Measurements from ENCODE around the gene PDGFD. TPM values are rescaled to one million over a fixed set of nuclear protein-coding genes. Genes with fewer than 3 reads are reported as not detected.

Gene PDGFD
- polyA plus RNA-seq, 1 of the 3 experiments (the other 2 are of a cell fraction), result 4.8 TPM

DNA sequence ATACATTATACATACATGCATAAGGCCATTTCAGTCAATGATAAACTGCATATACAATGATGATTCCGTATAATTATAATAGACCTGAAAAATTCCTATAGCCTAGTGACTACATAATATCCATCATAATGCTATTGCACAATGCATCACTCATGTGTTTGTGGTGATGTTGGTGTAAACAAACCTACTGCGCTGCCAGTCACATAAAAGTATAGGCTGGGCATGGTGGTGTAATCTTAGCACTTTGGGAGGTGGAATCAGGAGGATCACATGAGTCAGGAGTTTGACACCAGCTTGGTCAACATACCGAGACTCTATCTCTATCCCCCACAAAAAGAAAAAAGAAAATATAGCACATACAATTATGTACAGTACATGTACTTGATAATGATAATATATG is 291.2 kb downstream of the PDGFD start:
- Histone ChIP-seq H3K9me2 (no peaks in the 10 kb centered on the region), H3K4me2 (no peak overlapping the region), H3K27me3 (ENCODE audit: insufficient read depth) (no peaks in the 10 kb centered on the region), H3K4me3 (ENCODE audit: low read depth in 2 of 2, low read length in 1 of 2) (no peak overlapping the region), H4K20me1 (ENCODE audit: insufficient read depth) (no peaks in the 10 kb centered on the region), H3K9ac (no peak overlapping the region), H2AFZ (ENCODE audit: low read depth) (no peak overlapping the region), H3K4me1 (ENCODE audit: control insufficient read depth in 1 of 2, insufficient read depth in 2 of 2, low read depth in 1 of 2, low read length in 1 of 2) (no peaks in the 10 kb centered on the region), H3K27ac (ENCODE audit: low read depth in 2 of 2, low read length in 1 of 2) (no peak overlapping the region), H3K9me3 (no peaks in the 10 kb centered on the region), H3F3A (replicated peaks; ENCODE audit: insufficient read depth) (no peaks in the 10 kb centered on the region), H3K79me2 (ENCODE audit: insufficient read depth) (no peaks in the 10 kb centered on the region), H3K36me3 (replicated peaks in 1 of 2; ENCODE audit: control insufficient read depth in 1 of 2, insufficient read depth in 2 of 2, low read length in 1 of 2) (no peaks in the 10 kb centered on the region)
- CTCF ChIA-PET, result interaction anchor here (1.5 kb wide), 1 partner anchor 166 kb away, joined by 4 read pairs; no protein-coding TSS in a partner anchor
- 87% methylated on average over 3 of the region's 3 CpGs for WGBS (ENCODE audit: low lambda C conversion rate)
- no peak for DNase-seq
- no peak for TF ChIP-seq POLR2AphosphoS5 (IDR thresholded peaks at IDR 0.05; ENCODE audit: low read depth, low read length)
- TF ChIP-seq, protein P1, sequence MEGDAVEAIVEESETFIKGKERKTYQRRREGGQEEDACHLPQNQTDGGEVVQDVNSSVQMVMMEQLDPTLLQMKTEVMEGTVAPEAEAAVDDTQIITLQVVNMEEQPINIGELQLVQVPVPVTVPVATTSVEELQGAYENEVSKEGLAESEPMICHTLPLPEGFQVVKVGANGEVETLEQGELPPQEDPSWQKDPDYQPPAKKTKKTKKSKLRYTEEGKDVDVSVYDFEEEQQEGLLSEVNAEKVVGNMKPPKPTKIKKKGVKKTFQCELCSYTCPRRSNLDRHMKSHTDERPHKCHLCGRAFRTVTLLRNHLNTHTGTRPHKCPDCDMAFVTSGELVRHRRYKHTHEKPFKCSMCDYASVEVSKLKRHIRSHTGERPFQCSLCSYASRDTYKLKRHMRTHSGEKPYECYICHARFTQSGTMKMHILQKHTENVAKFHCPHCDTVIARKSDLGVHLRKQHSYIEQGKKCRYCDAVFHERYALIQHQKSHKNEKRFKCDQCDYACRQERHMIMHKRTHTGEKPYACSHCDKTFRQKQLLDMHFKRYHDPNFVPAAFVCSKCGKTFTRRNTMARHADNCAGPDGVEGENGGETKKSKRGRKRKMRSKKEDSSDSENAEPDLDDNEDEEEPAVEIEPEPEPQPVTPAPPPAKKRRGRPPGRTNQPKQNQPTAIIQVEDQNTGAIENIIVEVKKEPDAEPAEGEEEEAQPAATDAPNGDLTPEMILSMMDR (IDR thresholded peaks at IDR 0.05), result no peak
- no peak for TF ChIP-seq NRF1 (IDR thresholded peaks at IDR 0.05; ENCODE audit: low read depth, low read length)
- POLR2A ChIA-PET, result no interaction called here

DNA sequence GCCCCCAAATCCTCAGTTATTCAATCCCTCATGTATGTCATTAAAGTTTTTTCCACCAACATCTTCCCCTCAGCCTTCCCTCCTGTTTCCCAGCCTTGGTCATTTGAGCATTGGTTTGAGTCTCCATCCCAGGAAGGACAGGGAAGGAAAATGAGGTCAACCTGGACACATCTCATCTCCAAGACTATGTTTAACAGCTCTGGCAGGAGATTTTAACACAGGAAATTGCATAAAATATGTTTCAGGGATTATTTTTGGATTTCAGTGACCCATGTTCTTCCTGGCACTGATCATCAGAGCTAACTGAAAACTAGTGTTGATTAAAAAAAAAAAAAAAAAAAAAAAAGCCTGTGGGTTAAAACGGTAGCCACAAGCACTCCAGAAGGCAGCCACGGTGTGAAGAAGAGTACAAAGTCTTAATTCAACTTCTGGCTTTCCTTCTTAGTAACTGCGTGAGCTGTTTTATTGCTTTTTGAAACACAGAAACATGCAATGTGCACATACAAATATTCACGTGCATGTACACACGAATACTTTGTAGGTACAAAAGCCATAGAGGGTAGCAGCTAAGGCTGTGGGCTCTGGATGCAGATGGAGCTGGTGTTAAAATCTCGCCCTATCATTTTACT is 291.9 kb downstream of the PDGFD start:
- ChIA-PET POLR2A (no interaction called here), CTCF (interaction anchor here (1.5 kb wide), 1 partner anchor 165 kb away, joined by 4 read pairs; no protein-coding TSS in a partner anchor)
- Histone ChIP-seq H3K9me3 (no peaks in the 10 kb centered on the region), H3K36me3 (replicated peaks in 1 of 2; ENCODE audit: control insufficient read depth in 1 of 2, insufficient read depth in 2 of 2, low read length in 1 of 2) (no peaks in the 10 kb centered on the region), H3F3A (replicated peaks; ENCODE audit: insufficient read depth) (no peaks in the 10 kb centered on the region), H3K27me3 (ENCODE audit: insufficient read depth) (no peaks in the 10 kb centered on the region), H3K9me2 (no peaks in the 10 kb centered on the region), H3K27ac (ENCODE audit: low read depth in 2 of 2, low read length in 1 of 2) (no peak overlapping the region), H3K9ac (no peak overlapping the region), H3K79me2 (ENCODE audit: insufficient read depth) (no peaks in the 10 kb centered on the region), H3K4me3 (ENCODE audit: low read depth in 2 of 2, low read length in 1 of 2) (no peak overlapping the region), H3K4me1 (ENCODE audit: control insufficient read depth in 1 of 2, insufficient read depth in 2 of 2, low read depth in 1 of 2, low read length in 1 of 2) (no peaks in the 10 kb centered on the region), H2AFZ (ENCODE audit: low read depth) (no peak overlapping the region), H4K20me1 (ENCODE audit: insufficient read depth) (no peaks in the 10 kb centered on the region), H3K4me2 (no peak overlapping the region)
- DNase-seq, result no peak
- 77% methylated on average over 6 of the region's 6 CpGs for WGBS (ENCODE audit: low lambda C conversion rate)
- TF ChIP-seq NRF1 (IDR thresholded peaks at IDR 0.05; ENCODE audit: low read depth, low read length) (no peak), FOXM1 (IDR thresholded peaks at IDR 0.05; ENCODE audit: low read depth) (no peak), FOXJ3 (CRISPR knock-in tag; IDR thresholded peaks at IDR 0.05) (no peak), RXRA (IDR thresholded peaks at IDR 0.05; ENCODE audit: borderline replicate concordance, low read depth) (no peak), MXI1 (IDR thresholded peaks at IDR 0.05; ENCODE audit: low read depth, low read length) (no peak), POLR2AphosphoS5 (IDR thresholded peaks at IDR 0.05; ENCODE audit: low read depth, low read length) (no peak), FOSL2 (IDR thresholded peaks at IDR 0.05; ENCODE audit: borderline replicate concordance, low read depth) (no peak), NFIC (IDR thresholded peaks at IDR 0.05; ENCODE audit: borderline replicate concordance) (no peak), MEF2A (IDR thresholded peaks at IDR 0.05; ENCODE audit: borderline replicate concordance, low read depth) (no peak), GABPA (IDR thresholded peaks at IDR 0.05; ENCODE audit: low read depth) (no peak), GATA2 (CRISPR knock-in tag; IDR thresholded peaks at IDR 0.05) (no peak), RAD21 (IDR thresholded peaks at IDR 0.05; ENCODE audit: low read length) (no peak), TCF12 (IDR thresholded peaks at IDR 0.05) (no peak), EZH2phosphoT487 (IDR thresholded peaks at IDR 0.05; ENCODE audit: borderline replicate concordance, low read depth) (no peak), ELF1 (IDR thresholded peaks at IDR 0.05) (no peak), EP300 (IDR thresholded peaks at IDR 0.05; ENCODE audit: borderline replicate concordance in 1 of 2, low read depth in 1 of 2, low read length in 1 of 2) (no peak)
- TF ChIP-seq, protein P2, sequence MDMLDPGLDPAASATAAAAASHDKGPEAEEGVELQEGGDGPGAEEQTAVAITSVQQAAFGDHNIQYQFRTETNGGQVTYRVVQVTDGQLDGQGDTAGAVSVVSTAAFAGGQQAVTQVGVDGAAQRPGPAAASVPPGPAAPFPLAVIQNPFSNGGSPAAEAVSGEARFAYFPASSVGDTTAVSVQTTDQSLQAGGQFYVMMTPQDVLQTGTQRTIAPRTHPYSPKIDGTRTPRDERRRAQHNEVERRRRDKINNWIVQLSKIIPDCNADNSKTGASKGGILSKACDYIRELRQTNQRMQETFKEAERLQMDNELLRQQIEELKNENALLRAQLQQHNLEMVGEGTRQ (IDR thresholded peaks at IDR 0.05; ENCODE audit: borderline replicate concordance, low read depth, low read length), result no peak
- TF ChIP-seq, protein P3, sequence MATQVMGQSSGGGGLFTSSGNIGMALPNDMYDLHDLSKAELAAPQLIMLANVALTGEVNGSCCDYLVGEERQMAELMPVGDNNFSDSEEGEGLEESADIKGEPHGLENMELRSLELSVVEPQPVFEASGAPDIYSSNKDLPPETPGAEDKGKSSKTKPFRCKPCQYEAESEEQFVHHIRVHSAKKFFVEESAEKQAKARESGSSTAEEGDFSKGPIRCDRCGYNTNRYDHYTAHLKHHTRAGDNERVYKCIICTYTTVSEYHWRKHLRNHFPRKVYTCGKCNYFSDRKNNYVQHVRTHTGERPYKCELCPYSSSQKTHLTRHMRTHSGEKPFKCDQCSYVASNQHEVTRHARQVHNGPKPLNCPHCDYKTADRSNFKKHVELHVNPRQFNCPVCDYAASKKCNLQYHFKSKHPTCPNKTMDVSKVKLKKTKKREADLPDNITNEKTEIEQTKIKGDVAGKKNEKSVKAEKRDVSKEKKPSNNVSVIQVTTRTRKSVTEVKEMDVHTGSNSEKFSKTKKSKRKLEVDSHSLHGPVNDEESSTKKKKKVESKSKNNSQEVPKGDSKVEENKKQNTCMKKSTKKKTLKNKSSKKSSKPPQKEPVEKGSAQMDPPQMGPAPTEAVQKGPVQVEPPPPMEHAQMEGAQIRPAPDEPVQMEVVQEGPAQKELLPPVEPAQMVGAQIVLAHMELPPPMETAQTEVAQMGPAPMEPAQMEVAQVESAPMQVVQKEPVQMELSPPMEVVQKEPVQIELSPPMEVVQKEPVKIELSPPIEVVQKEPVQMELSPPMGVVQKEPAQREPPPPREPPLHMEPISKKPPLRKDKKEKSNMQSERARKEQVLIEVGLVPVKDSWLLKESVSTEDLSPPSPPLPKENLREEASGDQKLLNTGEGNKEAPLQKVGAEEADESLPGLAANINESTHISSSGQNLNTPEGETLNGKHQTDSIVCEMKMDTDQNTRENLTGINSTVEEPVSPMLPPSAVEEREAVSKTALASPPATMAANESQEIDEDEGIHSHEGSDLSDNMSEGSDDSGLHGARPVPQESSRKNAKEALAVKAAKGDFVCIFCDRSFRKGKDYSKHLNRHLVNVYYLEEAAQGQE (IDR thresholded peaks at IDR 0.05; ENCODE audit: low read depth, low read length), result no peak
- TF ChIP-seq, protein P4, sequence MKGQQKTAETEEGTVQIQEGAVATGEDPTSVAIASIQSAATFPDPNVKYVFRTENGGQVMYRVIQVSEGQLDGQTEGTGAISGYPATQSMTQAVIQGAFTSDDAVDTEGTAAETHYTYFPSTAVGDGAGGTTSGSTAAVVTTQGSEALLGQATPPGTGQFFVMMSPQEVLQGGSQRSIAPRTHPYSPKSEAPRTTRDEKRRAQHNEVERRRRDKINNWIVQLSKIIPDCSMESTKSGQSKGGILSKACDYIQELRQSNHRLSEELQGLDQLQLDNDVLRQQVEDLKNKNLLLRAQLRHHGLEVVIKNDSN (IDR thresholded peaks at IDR 0.05; ENCODE audit: borderline replicate concordance, low read depth), result no peak
